G401.6 (cell line): ENCODE data around the gene GJA4.

ENCODE experiments used
- FAIRE-seq: peaks from 2 replicates; lab custom pipeline; 2012; peaks lifted over from hg19 to GRCh38; lab: Jason Lieb, UNC

Gene GJA4

DNA sequence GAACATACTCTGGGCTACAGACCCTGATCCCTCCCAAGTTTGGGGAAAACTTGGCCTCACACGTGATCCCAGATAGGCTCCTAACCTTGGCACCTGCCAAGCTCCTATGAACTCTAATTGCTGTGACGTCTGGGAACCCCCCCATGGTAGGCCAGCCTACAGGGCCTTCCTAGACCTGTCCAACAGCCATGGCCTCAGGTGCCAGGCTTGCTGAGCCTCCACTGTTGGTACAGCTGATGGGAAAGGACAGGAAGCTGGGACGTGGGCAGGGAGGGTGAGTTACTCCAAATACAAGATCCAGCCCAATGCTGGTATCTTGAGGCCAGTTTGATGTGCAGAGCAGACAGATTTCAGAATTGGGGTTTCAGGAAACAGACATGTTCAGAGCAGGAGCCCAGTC is 47.6 kb downstream of the GJA4 start:
- no peak for FAIRE-seq

GRCh38 chr1:34842073-34842472 is 49.3 kb downstream of the GJA4 start:
- FAIRE-seq = no peak

DNA sequence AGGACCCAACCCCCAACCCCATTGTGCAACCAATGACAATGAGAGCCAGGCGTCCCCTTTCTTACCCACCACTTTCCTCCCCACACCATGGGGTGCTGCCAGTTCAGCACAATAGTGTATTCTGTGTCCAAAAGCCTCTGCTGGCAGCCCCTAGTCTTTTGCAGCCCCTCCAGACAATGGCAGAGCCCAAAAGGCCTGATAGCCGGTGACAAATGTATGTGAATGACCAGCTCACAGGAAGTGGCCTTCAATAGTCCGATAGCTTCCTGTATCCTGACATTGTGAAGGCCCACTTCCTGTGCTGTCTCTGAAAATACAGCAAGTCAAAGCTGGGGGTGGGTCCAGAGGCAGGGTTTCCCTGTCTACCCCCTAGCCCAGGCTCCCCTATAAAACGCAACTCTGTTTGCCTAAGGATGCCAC is 50.2 kb downstream of the GJA4 start:
- FAIRE-seq = no peak

- no peak for FAIRE-seq
These were observed 50.8 kb downstream of the GJA4 start for GRCh38 chr1:34843392-34844251.

- no peak for FAIRE-seq
These were observed 51.4 kb downstream of the GJA4 start for GRCh38 chr1:34844252-34844634.
